GM19035 (cell line): Measurements from ENCODE around the gene GLRA3.
"Not testable (repeated sequence)": the region's sequence is repeated elsewhere in the genome, so short reads cannot be mapped to it uniquely, and the experiment has no call there.

Experiments used
- ATAC-seq: cut with Tn5 transposase; IDR thresholded peaks from one replicate; pipeline ENCODE4 v1.9.1; 2021; ENCODE audit not compliant: unreplicated experiment

The GLRA3 gene

GRCh38 chr4:174828845-174829701 is at the start of gene GLRA3:
TSS of gene GLRA3 (minus strand) at chr4:174829247. CDS start at chr4:174828811, 436 bp downstream.
- ATAC-seq, result peak; percentile 72

- ATAC-seq, result no peak
Measured at GRCh38 chr4:174874898-174875297, 45.9 kb upstream of the GLRA3 start.

GRCh38 chr4:174873931-174874330 is 44.9 kb upstream of the GLRA3 start:
- ATAC-seq, result no peak

- ATAC-seq, result not testable (repeated sequence)
Measured at GRCh38 chr4:174873146-174873545, 44.1 kb upstream of the GLRA3 start.

GRCh38 chr4:174871407-174871806 is 42.4 kb upstream of the GLRA3 start:
- no peak for ATAC-seq

- no peak for ATAC-seq
Measured at GRCh38 chr4:174870311-174870710, 41.3 kb upstream of the GLRA3 start.

GRCh38 chr4:174869339-174869738 is 40.3 kb upstream of the GLRA3 start:
- no peak for ATAC-seq

GRCh38 chr4:174867903-174868302 is 38.9 kb upstream of the GLRA3 start:
- ATAC-seq, result no peak

- no peak for ATAC-seq
Measured at GRCh38 chr4:174865418-174865985, 36.5 kb upstream of the GLRA3 start.

- ATAC-seq, result no peak
Measured at GRCh38 chr4:174864031-174864430, 35.0 kb upstream of the GLRA3 start.

- no peak for ATAC-seq
Measured at GRCh38 chr4:174860588-174860987, 31.5 kb upstream of the GLRA3 start.

GRCh38 chr4:174859904-174860303 is 30.9 kb upstream of the GLRA3 start:
- no peak for ATAC-seq

GRCh38 chr4:174856926-174857800 is 28.1 kb upstream of the GLRA3 start:
- ATAC-seq, result no peak

- no peak for ATAC-seq
Measured at GRCh38 chr4:174855050-174855449, 26.0 kb upstream of the GLRA3 start.

GRCh38 chr4:174853629-174854028 is 24.6 kb upstream of the GLRA3 start:
- no peak for ATAC-seq

- ATAC-seq, result no peak
Measured at GRCh38 chr4:174848596-174848995, 19.5 kb upstream of the GLRA3 start.

- no peak for ATAC-seq
Measured at GRCh38 chr4:174847801-174848427, 18.9 kb upstream of the GLRA3 start.

GRCh38 chr4:174835536-174835935 is 6.5 kb upstream of the GLRA3 start:
- no peak for ATAC-seq

GRCh38 chr4:174834477-174834876 is 5.4 kb upstream of the GLRA3 start:
- ATAC-seq, result no peak

- ATAC-seq, result no peak
Measured at GRCh38 chr4:174826660-174827059, 2.4 kb downstream of the GLRA3 start.

GRCh38 chr4:174815282-174815681 is 13.8 kb downstream of the GLRA3 start:
- no peak for ATAC-seq
